ENCODE measurements around the gene FOXL2. TPM values are rescaled to one million over a fixed set of nuclear protein-coding genes. Genes with fewer than 3 reads are reported as not detected.

The FOXL2 gene
- total RNA-seq, 1 donor from 2014 or later: not detected

GRCh38 chr3:138940446-138940845, 6.5 kb downstream of the FOXL2 start:
- no peak overlapping the region for H3K9ac ChIP-seq (ENCODE audit: low read depth in 1 of 3, low read length in 3 of 3)
- peaks cover 93 to 98% (median 98%) of the 10 kb centered on the region in 3 donors for H3K27me3 ChIP-seq (ENCODE audit: control insufficient read depth in 3 of 3, insufficient read depth in 3 of 3, low read length in 3 of 3)
- H3K36me3 ChIP-seq (ENCODE audit: control insufficient read depth in 3 of 3, insufficient read depth in 3 of 3, low read length in 3 of 3): no peaks in the 10 kb centered on the region
- peaks cover 25 to 49% (median 28%) of the 10 kb centered on the region in 3 donors for H3K4me1 ChIP-seq (ENCODE audit: control insufficient read depth in 3 of 3, insufficient read depth in 3 of 3, low read length in 3 of 3)
- H3K27ac ChIP-seq (ENCODE audit: low read depth, low read length): no peak overlapping the region
- H3K4me3 ChIP-seq (ENCODE audit: low read length in 3 of 3): no peak overlapping the region
- H3K9me3 ChIP-seq (ENCODE audit: control insufficient read depth in 3 of 3, low read length in 3 of 3): no peaks in the 10 kb centered on the region

GRCh38 chr3:138939561-138940241, 7.2 kb downstream of the FOXL2 start:
- Histone ChIP-seq H3K36me3 (ENCODE audit: control insufficient read depth in 3 of 3, insufficient read depth in 3 of 3, low read length in 3 of 3) (no peaks in the 10 kb centered on the region), H3K27me3 (ENCODE audit: control insufficient read depth in 3 of 3, insufficient read depth in 3 of 3, low read length in 3 of 3) (peaks cover 86 to 91% (median 90%) of the 10 kb centered on the region in 3 donors), H3K9ac (ENCODE audit: low read depth in 1 of 3, low read length in 3 of 3) (no peak overlapping the region), H3K9me3 (ENCODE audit: control insufficient read depth in 3 of 3, low read length in 3 of 3) (no peaks in the 10 kb centered on the region), H3K4me3 (ENCODE audit: low read length in 3 of 3) (no peak overlapping the region), H3K4me1 (ENCODE audit: control insufficient read depth in 3 of 3, insufficient read depth in 3 of 3, low read length in 3 of 3) (peaks cover 19 to 42% (median 24%) of the 10 kb centered on the region in 3 donors), H3K27ac (ENCODE audit: low read depth, low read length) (no peak overlapping the region)

GRCh38 chr3:138938877-138939560, 7.9 kb downstream of the FOXL2 start:
- no peak overlapping the region for H3K4me3 ChIP-seq (ENCODE audit: low read length in 3 of 3)
- peaks cover 19 to 42% (median 24%) of the 10 kb centered on the region in 3 donors for H3K4me1 ChIP-seq (ENCODE audit: control insufficient read depth in 3 of 3, insufficient read depth in 3 of 3, low read length in 3 of 3)
- no peaks in the 10 kb centered on the region for H3K9me3 ChIP-seq (ENCODE audit: control insufficient read depth in 3 of 3, low read length in 3 of 3)
- H3K27me3 ChIP-seq (ENCODE audit: control insufficient read depth in 3 of 3, insufficient read depth in 3 of 3, low read length in 3 of 3): peaks cover 79 to 84% (median 83%) of the 10 kb centered on the region in 3 donors
- H3K36me3 ChIP-seq (ENCODE audit: control insufficient read depth in 3 of 3, insufficient read depth in 3 of 3, low read length in 3 of 3): no peaks in the 10 kb centered on the region
- no peak overlapping the region for H3K27ac ChIP-seq (ENCODE audit: low read depth, low read length)
- H3K9ac ChIP-seq (ENCODE audit: low read depth in 1 of 3, low read length in 3 of 3): no peak overlapping the region

- H3K4me3 ChIP-seq (ENCODE audit: low read length in 3 of 3): peak overlapping the region in 2 of 3 donors; percentile 4 to 35
- H3K9ac ChIP-seq (ENCODE audit: low read depth in 1 of 3, low read length in 3 of 3): no peak overlapping the region
- H3K36me3 ChIP-seq (ENCODE audit: control insufficient read depth in 3 of 3, insufficient read depth in 3 of 3, low read length in 3 of 3): no peaks in the 10 kb centered on the region
- no peak overlapping the region for H3K27ac ChIP-seq (ENCODE audit: low read depth, low read length)
- peaks cover 72 to 77% (median 76%) of the 10 kb centered on the region in 3 donors for H3K27me3 ChIP-seq (ENCODE audit: control insufficient read depth in 3 of 3, insufficient read depth in 3 of 3, low read length in 3 of 3)
- no peaks in the 10 kb centered on the region for H3K9me3 ChIP-seq (ENCODE audit: control insufficient read depth in 3 of 3, low read length in 3 of 3)
- peaks cover 19 to 42% (median 24%) of the 10 kb centered on the region in 3 donors for H3K4me1 ChIP-seq (ENCODE audit: control insufficient read depth in 3 of 3, insufficient read depth in 3 of 3, low read length in 3 of 3)
Observed at GRCh38 chr3:138938056-138938876, 8.7 kb downstream of the FOXL2 start.

- Histone ChIP-seq H3K9me3 (ENCODE audit: control insufficient read depth in 3 of 3, low read length in 3 of 3) (no peaks in the 10 kb centered on the region), H3K9ac (ENCODE audit: low read depth in 1 of 3, low read length in 3 of 3) (no peak overlapping the region), H3K4me3 (ENCODE audit: low read length in 3 of 3) (no peak overlapping the region), H3K27me3 (ENCODE audit: control insufficient read depth in 3 of 3, insufficient read depth in 3 of 3, low read length in 3 of 3) (peaks cover 66 to 71% (median 70%) of the 10 kb centered on the region in 3 donors), H3K4me1 (ENCODE audit: control insufficient read depth in 3 of 3, insufficient read depth in 3 of 3, low read length in 3 of 3) (peaks cover 19 to 42% (median 24%) of the 10 kb centered on the region in 3 donors), H3K27ac (ENCODE audit: low read depth, low read length) (no peak overlapping the region), H3K36me3 (ENCODE audit: control insufficient read depth in 3 of 3, insufficient read depth in 3 of 3, low read length in 3 of 3) (no peaks in the 10 kb centered on the region)
Observed at GRCh38 chr3:138937690-138938055, 9.3 kb downstream of the FOXL2 start.

GRCh38 chr3:138936741-138937689, 9.9 kb downstream of the FOXL2 start:
- Histone ChIP-seq H3K9ac (ENCODE audit: low read depth in 1 of 3, low read length in 3 of 3) (peak overlapping the region in 1 of 3 donors; percentile 27), H3K27ac (ENCODE audit: low read depth, low read length) (no peak overlapping the region), H3K9me3 (ENCODE audit: control insufficient read depth in 3 of 3, low read length in 3 of 3) (no peaks in the 10 kb centered on the region), H3K4me3 (ENCODE audit: low read length in 3 of 3) (peak overlapping the region; percentile 44 to 70 (median 69)), H3K27me3 (ENCODE audit: control insufficient read depth in 3 of 3, insufficient read depth in 3 of 3, low read length in 3 of 3) (peaks cover 59 to 64% (median 63%) of the 10 kb centered on the region in 3 donors), H3K36me3 (ENCODE audit: control insufficient read depth in 3 of 3, insufficient read depth in 3 of 3, low read length in 3 of 3) (no peaks in the 10 kb centered on the region), H3K4me1 (ENCODE audit: control insufficient read depth in 3 of 3, insufficient read depth in 3 of 3, low read length in 3 of 3) (peaks cover 19 to 42% (median 24%) of the 10 kb centered on the region in 3 donors)

- Histone ChIP-seq H3K9ac (ENCODE audit: low read depth in 1 of 3, low read length in 3 of 3) (peak overlapping the region in 2 of 3 donors; percentile 27 to 69), H3K9me3 (ENCODE audit: control insufficient read depth in 3 of 3, low read length in 3 of 3) (no peaks in the 10 kb centered on the region), H3K4me3 (ENCODE audit: low read length in 3 of 3) (peak overlapping the region; percentile 44 to 70 (median 69)), H3K27me3 (ENCODE audit: control insufficient read depth in 3 of 3, insufficient read depth in 3 of 3, low read length in 3 of 3) (peaks cover 51 to 55% (median 55%) of the 10 kb centered on the region in 3 donors), H3K27ac (ENCODE audit: low read depth, low read length) (no peak overlapping the region), H3K36me3 (ENCODE audit: control insufficient read depth in 3 of 3, insufficient read depth in 3 of 3, low read length in 3 of 3) (no peaks in the 10 kb centered on the region), H3K4me1 (ENCODE audit: control insufficient read depth in 3 of 3, insufficient read depth in 3 of 3, low read length in 3 of 3) (peaks cover 19 to 42% (median 24%) of the 10 kb centered on the region in 3 donors)
Observed at GRCh38 chr3:138935863-138936740, 10.8 kb downstream of the FOXL2 start.

GRCh38 chr3:138935505-138935862, 11.5 kb downstream of the FOXL2 start:
- H3K9ac ChIP-seq (ENCODE audit: low read depth in 1 of 3, low read length in 3 of 3): no peak overlapping the region
- H3K27me3 ChIP-seq (ENCODE audit: control insufficient read depth in 3 of 3, insufficient read depth in 3 of 3, low read length in 3 of 3): peaks cover 45 to 49% (median 49%) of the 10 kb centered on the region in 3 donors
- no peak overlapping the region for H3K27ac ChIP-seq (ENCODE audit: low read depth, low read length)
- H3K4me3 ChIP-seq (ENCODE audit: low read length in 3 of 3): no peak overlapping the region
- H3K36me3 ChIP-seq (ENCODE audit: control insufficient read depth in 3 of 3, insufficient read depth in 3 of 3, low read length in 3 of 3): no peaks in the 10 kb centered on the region
- no peaks in the 10 kb centered on the region for H3K9me3 ChIP-seq (ENCODE audit: control insufficient read depth in 3 of 3, low read length in 3 of 3)
- H3K4me1 ChIP-seq (ENCODE audit: control insufficient read depth in 3 of 3, insufficient read depth in 3 of 3, low read length in 3 of 3): peaks cover 19 to 42% (median 24%) of the 10 kb centered on the region in 3 donors
